HepG2 (cell line): ENCODE measurements around the gene CRAMP1. TPM values are rescaled to one million over a fixed set of nuclear protein-coding genes. Genes with fewer than 3 reads are reported as not detected.

Experiments used
- ATAC-seq: fragments of 200-7000 bp; cut with Tn5 transposase; 3 replicates; pipeline ENCODE4 v1.9.1; 2020; ENCODE audit warnings: mild to moderate bottlenecking, moderate library complexity
- BruUV-seq: library from RNA; stranded (reverse); fragments of 400-500 nt; replicated peaks from 2 replicates; lab custom pipeline; 2021; lab: Mats Ljungman, UMichigan
- CTCF ChIA-PET: fragments of 300-600 bp; formaldehyde crosslinking; extraction: SDS; loops from one replicate; lab custom pipeline; 2021; ENCODE audit warnings: low total read pairs, inconsistent platforms, low intra/inter-chr PET ratio; lab: Yijun Ruan, JAX
- POLR2A ChIA-PET: fragments of 350-600 bp; sonication (Branson Sonifier 250); formaldehyde crosslinking; loops from one replicate; lab custom pipeline; 2020; ENCODE audit warnings: antibody characterized with exemption, inconsistent platforms; lab: Yijun Ruan, JAX
- DNase-seq: peaks from one replicate; pipeline ENCODE4 v3.0.0-alpha.2; 2015; ENCODE audit warnings: low spot score
- FAIRE-seq: peaks from 3 replicates; lab custom pipeline; 2011; peaks lifted over from hg19 to GRCh38; lab: Jason Lieb, UNC
- H2AFZ ChIP-seq: one replicate; pipeline ENCODE4 v1.6.1; 2011; ENCODE audit warnings: low read length, inconsistent platforms
- H3K27ac ChIP-seq: fragments of 300-600 bp; 3 replicates; pipeline ENCODE4 v1.8.0; 2011; ENCODE audit warnings: mixed run types, mild to moderate bottlenecking, mixed read lengths, low read length, inconsistent platforms; ENCODE audit not compliant: insufficient read depth; ENCODE audit errors: extremely low read length
- H3K27me3 ChIP-seq, 2 experiments: fragments of 200-600 bp in 1 of 2; 2 replicates in 1 of 2; 3 replicates in 1 of 2; pipeline versions ENCODE4 v1.6.0 to v1.8.0; 2011; ENCODE audit warnings: low read length in 2 of 2, mild to moderate bottlenecking in 2 of 2, moderate library complexity in 2 of 2, inconsistent platforms in 1 of 2; ENCODE audit not compliant: insufficient read depth in 2 of 2, control insufficient read depth in 1 of 2
- H3K36me3 ChIP-seq, 2 experiments: fragments of 200-600 bp in 1 of 2; replicated peaks in 1 of 2; 2 replicates in 1 of 2; 3 replicates in 1 of 2; pipeline versions ENCODE4 v1.5.1 to v1.8.0; 2011; ENCODE audit warnings: low read length in 2 of 2, inconsistent platforms in 1 of 2; ENCODE audit not compliant: insufficient read depth in 2 of 2, control insufficient read depth in 1 of 2
- H3K4me1 ChIP-seq: 2 replicates; pipeline ENCODE4 v1.5.1; 2012; ENCODE audit warnings: low read length, inconsistent platforms; ENCODE audit not compliant: insufficient read depth
- H3K4me2 ChIP-seq: 2 replicates; pipeline ENCODE4 v1.6.0; 2011; ENCODE audit warnings: low read depth, low read length, inconsistent platforms
- H3K4me3 ChIP-seq, 3 experiments: fragments of 200-600 bp in 1 of 3; sonication (generic), shearing (Covaris generic) in 1 of 3; replicated peaks in 1 of 3; 2 replicates each; pipeline ENCODE4 v1.5.1; 2011 to 2016; ENCODE audit warnings: low read length in 3 of 3, inconsistent platforms in 2 of 3, low read depth in 2 of 3, mild to moderate bottlenecking in 2 of 3, control low read depth in 1 of 3, mixed read lengths in 1 of 3; ENCODE audit not compliant: insufficient read depth in 1 of 3
- H3K79me2 ChIP-seq: one replicate; pipeline ENCODE4 v1.6.1; 2011; ENCODE audit warnings: low read length, inconsistent platforms; ENCODE audit not compliant: insufficient read depth
- H3K9ac ChIP-seq: 2 replicates; pipeline ENCODE4 v1.6.0; 2011; ENCODE audit warnings: mild to moderate bottlenecking, low read depth, low read length, inconsistent platforms; ENCODE audit not compliant: insufficient read depth
- H3K9me3 ChIP-seq: 2 replicates; pipeline ENCODE4 v1.5.1; 2012; ENCODE audit warnings: mild to moderate bottlenecking, low read length
- H4K20me1 ChIP-seq: 2 replicates; pipeline ENCODE4 v1.6.0; 2011; ENCODE audit warnings: inconsistent platforms, mild to moderate bottlenecking, low read length, moderate library complexity; ENCODE audit not compliant: insufficient read depth
- CREBL2 ChIP-seq: sonication (generic); formaldehyde crosslinking; IDR thresholded peaks from 2 replicates; pipeline ENCODE4 v1.8.1; 2023; ENCODE audit warnings: missing genetic modification reagents, mild to moderate bottlenecking, borderline replicate concordance
- CTCF ChIP-seq: sonication (generic); formaldehyde crosslinking; IDR thresholded peaks from 2 replicates; pipeline ENCODE4 v1.5.0; 2020; ENCODE audit warnings: mild to moderate bottlenecking, missing genetic modification reagents, moderate library complexity
- FIP1L1 ChIP-seq: fragments of 200-400 bp; formaldehyde crosslinking; IDR thresholded peaks from 2 replicates; pipeline ENCODE4 v1.6.1; 2018; ENCODE audit warnings: low read depth, mild to moderate bottlenecking, low read length, moderate library complexity, borderline replicate concordance; ENCODE audit not compliant: insufficient read depth
- IRF9 ChIP-seq: sonication (generic); formaldehyde crosslinking; IDR thresholded peaks from 2 replicates; pipeline ENCODE4 v1.8.0; 2022; ENCODE audit warnings: missing genetic modification reagents, mild to moderate bottlenecking, borderline replicate concordance
- NBN ChIP-seq: fragments of 450-650 bp; conservative IDR thresholded peaks from 2 replicates; pipeline ENCODE4 v1.6.1; 2017
- RAD21 ChIP-seq: fragments of 450-650 bp; formaldehyde crosslinking; IDR thresholded peaks from 2 replicates; pipeline ENCODE4 v1.5.0; 2020; ENCODE audit warnings: mild to moderate bottlenecking
- REST ChIP-seq, 2 experiments: IDR thresholded peaks; 2 replicates each; pipeline ENCODE4 v1.6.1; 2011 to 2012; ENCODE audit warnings: low read length in 2 of 2, borderline replicate concordance in 1 of 2, low read depth in 1 of 2, mild to moderate bottlenecking in 1 of 2, moderate library complexity in 1 of 2
- RFXANK ChIP-seq: IDR thresholded peaks from 2 replicates; pipeline ENCODE4 v1.6.1; 2016
- SIN3A ChIP-seq: IDR thresholded peaks from 2 replicates; pipeline ENCODE4 v1.6.1; 2011; ENCODE audit warnings: low read depth, mild to moderate bottlenecking, control low read depth, low read length, borderline replicate concordance
- STAG1 ChIP-seq: sonication (generic); formaldehyde crosslinking; IDR thresholded peaks from 2 replicates; pipeline ENCODE4 v1.4.0; 2020; ENCODE audit warnings: missing genetic modification reagents
- U2AF2 ChIP-seq: fragments of 200-400 bp; formaldehyde crosslinking; IDR thresholded peaks from 2 replicates; pipeline ENCODE4 v1.6.1; 2017; ENCODE audit warnings: low read depth, mild to moderate bottlenecking, low read length
- ZC3H4 ChIP-seq: sonication (generic); formaldehyde crosslinking; IDR thresholded peaks from 2 replicates; pipeline ENCODE4 v1.4.0; 2020; ENCODE audit warnings: missing genetic modification reagents, borderline replicate concordance
- ZMAT5 ChIP-seq: sonication (generic); formaldehyde crosslinking; IDR thresholded peaks from 2 replicates; pipeline ENCODE4 v1.5.0; 2020; ENCODE audit warnings: mild to moderate bottlenecking, low read depth, missing genetic modification reagents, borderline replicate concordance
- ZNF160 ChIP-seq: sonication (generic); formaldehyde crosslinking; IDR thresholded peaks from 2 replicates; pipeline ENCODE4 v1.8.0; 2022; ENCODE audit warnings: mild to moderate bottlenecking, inconsistent platforms, missing genetic modification reagents
- ZNF232 ChIP-seq: sonication (generic); formaldehyde crosslinking; IDR thresholded peaks from 2 replicates; pipeline ENCODE4 v1.4.0; 2020; ENCODE audit warnings: missing genetic modification reagents, borderline replicate concordance
- ZNF501 ChIP-seq: sonication (generic); formaldehyde crosslinking; IDR thresholded peaks from 2 replicates; pipeline ENCODE4 v1.5.1; 2020; ENCODE audit warnings: mild to moderate bottlenecking, moderate library complexity, missing genetic modification reagents
- ZNF616 ChIP-seq: sonication (generic); formaldehyde crosslinking; IDR thresholded peaks from 2 replicates; pipeline ENCODE4 v1.5.0; 2020; ENCODE audit warnings: low read depth, mild to moderate bottlenecking, missing genetic modification reagents
- ZNF781 ChIP-seq: sonication (generic); formaldehyde crosslinking; IDR thresholded peaks from 2 replicates; pipeline ENCODE4 v1.5.1; 2020; ENCODE audit warnings: borderline replicate concordance, mild to moderate bottlenecking, missing genetic modification reagents; ENCODE audit errors: not compliant biosample characterization
- WGBS: methylation state at CpG from one replicate; pipeline ENCODE4 v1.1.6; 2017; ENCODE audit warnings: low lambda C conversion rate; 5-methylcytosine and 5-hydroxymethylcytosine counted together
- in situ Hi-C: cut with HindIII; loops from 2 replicates; pipeline ENCODE4 v1.10.0; 2017; ENCODE audit warnings: low pct_unique_long_range_greater_than_20kb; ENCODE audit not compliant: extremely low pct_ligation_motif_present
- intact Hi-C: fragments of 100-400 bp; cut with micrococcal nuclease; formaldehyde crosslinking; loops from one replicate; pipeline ENCODE4 v1.10.0; 2022; ENCODE audit not compliant: unreplicated experiment
- polyA plus RNA-seq, 8 experiments: library from polyadenylated mRNA; depleted of rRNA in 3 of 8; stranded (reverse) in 7 of 8; unstranded in 1 of 8; fragments of >200 nt; fragmentation: Illumina TruSeq in 4 of 8; extraction: Trizol in 4 of 8; gene quantifications; 2 replicates each; pipeline versions ENCODE4 v1.2.1 to v1.2.3, GENCODE V29; 2011 to 2016; ENCODE audit warnings: low read depth in 4 of 8, missing spikeins in 1 of 8, mixed read lengths in 1 of 8; ENCODE audit not compliant: insufficient read depth in 1 of 8
- total RNA-seq, 5 experiments: library from RNA; depleted of rRNA; stranded (reverse); fragments of >200 nt; fragmentation: Illumina TruSeq; extraction: Trizol; gene quantifications; 2 replicates each; pipeline ENCODE4 v1.2.3, GENCODE V29; 2016; ENCODE audit warnings: low read depth in 1 of 5

The CRAMP1 gene
- total and polyA plus RNA-seq, 2 of the 13 experiments (the other 11 are each of a cell fraction or from before 2014, with no cell fraction given) = 6.8 to 9.7 TPM

GRCh38 chr16:1564325-1564724 is 47.8 kb upstream of the CRAMP1 start:
- no peak overlapping the region for H3K27ac ChIP-seq
- no peak overlapping the region for H3K4me2 ChIP-seq
- peaks cover 2 to 19% of the 10 kb centered on the region in 2 experiments; a peak in 4 of 5 replicates for H3K36me3 ChIP-seq
- no peak overlapping the region for H2AFZ ChIP-seq
- H4K20me1 ChIP-seq = no peaks in the 10 kb centered on the region
- in situ Hi-C loops = no loop called here
- H3K27me3 ChIP-seq = no peaks in the 10 kb centered on the region
- WGBS = 96% methylated on average over 4 of the region's 9 CpGs
- H3K9me3 ChIP-seq = no peaks in the 10 kb centered on the region
- no peak for DNase-seq
- H3K4me1 ChIP-seq = no peaks in the 10 kb centered on the region
- no TSS peak for BruUV-seq
- intact Hi-C loops = no loop called here
- H3K4me3 ChIP-seq = no peak overlapping the region
- CTCF ChIA-PET = no interaction called here
- no peak for FAIRE-seq
- no peaks in the 10 kb centered on the region for H3K79me2 ChIP-seq
- POLR2A ChIA-PET = no interaction called here
- no peak overlapping the region for H3K9ac ChIP-seq
- peak; percentile 59; the same call in 1 of the 3 replicates for ATAC-seq
- TF ChIP-seq U2AF2 (no peak), CTCF (CRISPR knock-in tag) (peak; percentile 59), ZMAT5 (CRISPR knock-in tag) (no peak), ZNF781 (CRISPR knock-in tag) (no peak), IRF9 (no peak), SIN3A (no peak), ZNF160 (CRISPR knock-in tag) (no peak), ZC3H4 (CRISPR knock-in tag) (no peak), ZNF616 (no peak), CREBL2 (CRISPR knock-in tag) (no peak), STAG1 (CRISPR knock-in tag) (peak; percentile 53), ZNF232 (CRISPR knock-in tag) (no peak), ZNF501 (CRISPR knock-in tag) (no peak), RAD21 (CRISPR knock-in tag) (peak; percentile 36; the same call in 1 of the 2 replicates), REST (IDR thresholded peaks at IDR 0.05; ENCODE audit: borderline replicate concordance in 1 of 2, low read depth in 1 of 2, low read length in 2 of 2) (no peak), FIP1L1 (no peak), NBN (no peak), RFXANK (CRISPR knock-in tag) (no peak)
